ENCODE results near the gene PLA2G2A.
"Not testable (repeated sequence)": the region's sequence is repeated elsewhere in the genome, so short reads cannot be mapped to it uniquely, and the experiment has no call there.

PLA2G2A gene, protein sequence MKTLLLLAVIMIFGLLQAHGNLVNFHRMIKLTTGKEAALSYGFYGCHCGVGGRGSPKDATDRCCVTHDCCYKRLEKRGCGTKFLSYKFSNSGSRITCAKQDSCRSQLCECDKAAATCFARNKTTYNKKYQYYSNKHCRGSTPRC

DNA sequence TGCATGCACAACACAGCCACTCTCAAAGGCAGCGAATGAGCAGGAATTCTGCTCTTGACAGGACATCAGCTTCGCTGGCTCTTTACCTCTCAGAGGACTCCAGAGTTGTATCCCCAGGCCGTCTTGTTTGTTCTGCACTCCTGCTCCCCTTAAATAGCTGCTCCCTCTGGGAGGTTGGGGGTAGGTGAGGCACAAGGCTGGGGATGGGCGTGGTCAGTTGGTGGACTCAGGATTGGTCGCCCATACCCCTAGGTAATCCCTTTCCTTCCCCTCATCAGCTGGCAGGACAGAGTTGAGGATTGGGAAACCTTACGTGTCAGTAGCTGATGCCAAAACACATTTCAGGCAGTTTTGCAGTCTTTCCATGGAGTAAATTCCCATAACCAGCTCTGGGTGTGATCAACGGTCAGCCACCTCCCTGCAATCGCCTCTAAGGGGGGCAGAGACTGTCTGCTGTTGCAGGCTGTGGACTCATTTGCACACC is at the start of gene PLA2G2A:
Gene PLA2G2A (minus strand): TSS at position 125 of the 484 bp plus-strand sequence. CDS start 845 bp downstream, outside the sequence.
- DNase-seq = no peak

DNA sequence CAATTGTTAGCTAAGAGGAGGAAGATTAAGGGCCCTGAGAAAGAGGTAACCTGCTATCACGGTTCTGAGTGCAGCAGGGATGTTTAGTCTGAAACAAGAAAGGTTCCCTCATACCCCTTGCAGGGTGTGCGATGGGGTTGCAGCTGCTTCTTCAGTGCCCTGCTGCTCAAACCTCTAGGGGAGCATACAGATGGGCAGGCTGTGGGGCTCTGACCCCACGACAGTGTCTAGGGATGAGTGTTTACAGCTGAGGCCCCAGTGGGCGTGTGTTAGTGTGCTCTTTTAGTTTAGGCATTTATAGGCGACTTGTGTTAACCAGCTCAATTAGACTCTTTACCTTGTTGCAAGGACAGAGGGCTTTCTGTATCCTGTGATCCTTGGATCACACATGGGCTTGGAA is 49.3 kb upstream of the PLA2G2A start:
- no peak for DNase-seq

DNA sequence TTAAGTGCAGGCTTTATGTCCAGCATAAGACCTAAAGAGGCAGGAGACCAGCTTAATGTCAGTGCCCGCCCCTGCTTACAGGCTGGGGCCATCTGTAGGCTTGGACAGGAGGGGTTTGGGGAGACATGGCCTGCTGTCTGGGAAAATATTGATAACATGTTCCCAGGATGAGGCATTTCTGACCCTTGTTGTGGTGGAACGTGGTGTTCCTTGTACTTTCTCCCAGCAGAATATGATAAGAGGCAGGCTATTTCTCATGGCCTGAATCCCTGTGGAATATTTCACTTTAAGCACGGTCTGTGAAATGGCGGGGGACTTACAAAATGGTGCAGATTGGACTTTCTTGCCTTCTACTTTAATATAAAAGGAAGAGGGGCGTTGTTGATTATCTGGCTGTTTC is 48.7 kb upstream of the PLA2G2A start:
- no peak for DNase-seq

DNA sequence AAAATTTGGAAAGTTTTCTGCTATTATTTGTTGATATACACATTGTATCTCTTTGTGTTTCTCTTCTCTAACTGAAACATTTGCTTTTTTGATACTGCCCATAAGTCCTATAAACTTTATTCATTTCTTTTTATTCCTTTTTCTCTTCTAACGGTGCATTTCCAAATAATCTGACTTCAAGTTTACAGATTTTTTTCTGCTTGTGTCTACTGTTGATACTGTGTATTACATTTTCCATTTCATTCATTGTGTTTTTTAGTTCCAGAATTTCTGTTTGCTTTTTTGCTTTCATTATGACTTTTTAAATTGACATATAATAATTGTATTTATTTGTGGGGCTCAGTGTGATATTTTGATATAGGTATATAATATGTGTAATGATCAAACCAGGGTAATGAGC is 38.3 kb upstream of the PLA2G2A start:
- no peak for DNase-seq

DNA sequence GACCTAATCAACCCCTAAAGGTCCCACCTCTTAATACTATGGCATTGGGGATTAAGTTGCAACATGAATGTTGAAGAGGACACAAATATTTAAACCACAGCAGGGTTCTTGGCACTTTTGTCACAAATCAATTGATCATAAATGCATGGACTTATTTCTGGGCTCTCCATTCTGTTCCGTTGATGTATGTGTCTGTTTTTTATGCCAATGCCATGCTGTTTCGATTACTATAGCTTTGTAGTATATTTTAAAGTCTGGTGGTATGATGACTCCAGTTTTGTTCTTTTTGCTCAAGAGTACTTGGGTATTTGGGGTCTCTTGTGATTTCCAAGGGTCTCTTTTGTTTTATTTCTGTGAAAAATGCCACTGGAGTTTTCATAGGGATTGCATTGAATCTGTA is 34.7 kb upstream of the PLA2G2A start:
- DNase-seq = no peak

DNA sequence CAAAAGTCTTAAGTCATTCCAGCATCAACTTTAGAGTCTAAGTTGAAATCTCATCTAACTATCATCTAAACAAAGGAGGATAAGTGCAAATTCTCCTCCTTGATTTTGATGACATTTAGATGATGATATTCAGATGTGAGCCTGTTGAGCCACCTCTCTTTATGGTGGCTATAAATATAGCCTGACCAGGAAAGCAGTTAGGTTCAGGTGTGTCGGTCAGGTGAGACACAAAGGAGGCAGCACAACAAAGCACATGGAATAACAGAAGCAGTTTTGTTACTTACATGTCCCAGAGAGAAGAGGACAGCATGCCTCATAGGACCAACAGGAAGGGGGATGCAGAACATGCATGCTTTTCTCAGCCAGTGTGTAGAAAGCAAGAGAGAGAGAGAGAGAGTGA is 30.6 kb upstream of the PLA2G2A start:
- no peak for DNase-seq

DNA sequence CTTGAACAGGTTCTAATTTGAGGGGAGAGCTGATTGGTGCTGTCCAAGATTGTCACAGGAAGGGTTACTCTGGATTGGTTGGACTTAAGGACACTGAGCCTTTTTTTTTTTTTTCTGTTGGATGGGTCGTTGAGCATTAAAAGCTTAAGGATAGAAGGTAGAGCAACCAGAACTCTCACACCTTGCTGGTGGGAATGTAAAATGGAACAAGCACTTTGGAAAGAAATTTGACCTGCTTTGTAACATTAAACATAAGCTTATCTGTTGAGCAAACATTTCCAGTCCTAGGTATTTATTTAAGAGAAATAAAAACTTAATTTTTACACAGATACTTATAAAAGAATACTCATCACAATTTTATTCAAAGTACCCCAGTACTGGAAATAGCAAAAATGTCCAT is 29.8 kb upstream of the PLA2G2A start:
- DNase-seq = no peak

DNA sequence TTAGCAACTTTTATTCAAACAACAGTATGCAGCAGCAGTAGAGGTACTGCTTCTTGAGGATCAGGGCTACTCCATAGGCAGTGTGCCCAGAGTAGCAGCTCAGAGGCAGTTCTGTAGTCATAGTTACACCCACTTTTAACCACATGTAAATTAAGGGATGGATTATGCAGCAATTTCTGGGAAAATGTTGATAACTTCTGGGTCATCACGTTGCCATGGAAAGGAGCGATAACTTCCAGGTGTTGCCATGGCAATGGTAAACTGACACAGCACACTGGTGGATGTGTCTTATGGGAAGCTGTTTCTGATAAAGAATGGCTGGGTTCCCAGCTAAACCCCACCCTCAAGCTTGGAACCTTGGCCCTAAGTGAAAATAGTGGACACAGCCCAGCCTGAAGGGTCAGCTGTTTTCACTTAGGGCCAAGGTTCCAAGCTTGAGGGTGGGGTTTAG is 29.0 kb upstream of the PLA2G2A start:
- DNase-seq = no peak

DNA sequence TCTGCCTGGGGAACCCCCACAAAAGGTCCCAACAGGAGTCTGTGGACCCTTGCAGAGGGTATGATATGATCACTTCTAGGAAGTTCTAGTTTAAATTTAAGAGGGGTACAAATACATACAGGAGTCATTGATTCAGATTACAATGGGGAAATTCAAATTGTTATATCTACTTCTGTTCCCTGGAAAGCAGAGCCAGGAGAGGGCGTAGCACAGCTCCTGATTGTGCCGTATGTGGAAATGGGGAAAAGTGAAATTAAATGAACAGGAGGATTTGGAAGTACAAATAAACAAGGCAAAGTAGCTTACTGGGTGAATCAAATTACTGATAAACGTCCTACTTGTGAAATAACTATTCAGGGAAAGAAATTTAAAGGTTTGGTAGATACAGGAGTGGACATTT is 19.4 kb upstream of the PLA2G2A start:
- not testable (repeated sequence) for DNase-seq

DNA sequence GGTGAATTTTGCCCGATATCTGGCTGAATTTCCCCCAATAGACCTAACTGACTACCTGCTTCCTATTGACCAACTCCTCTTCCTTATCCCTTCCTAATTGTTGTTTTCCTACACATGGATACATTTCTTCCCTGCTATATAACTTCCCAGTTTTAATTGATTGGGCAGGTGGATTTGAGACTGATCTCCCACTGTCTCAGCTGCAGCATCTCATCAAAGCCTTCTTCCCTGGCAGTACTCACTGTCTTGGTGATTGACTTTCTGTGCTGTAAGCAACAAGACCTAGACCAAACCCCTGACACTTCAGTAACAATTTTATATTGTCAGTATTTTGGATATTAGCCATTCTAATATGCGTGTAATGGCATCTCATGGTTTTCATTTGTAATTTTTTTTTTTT is 11.3 kb upstream of the PLA2G2A start:
- DNase-seq = no peak

DNA sequence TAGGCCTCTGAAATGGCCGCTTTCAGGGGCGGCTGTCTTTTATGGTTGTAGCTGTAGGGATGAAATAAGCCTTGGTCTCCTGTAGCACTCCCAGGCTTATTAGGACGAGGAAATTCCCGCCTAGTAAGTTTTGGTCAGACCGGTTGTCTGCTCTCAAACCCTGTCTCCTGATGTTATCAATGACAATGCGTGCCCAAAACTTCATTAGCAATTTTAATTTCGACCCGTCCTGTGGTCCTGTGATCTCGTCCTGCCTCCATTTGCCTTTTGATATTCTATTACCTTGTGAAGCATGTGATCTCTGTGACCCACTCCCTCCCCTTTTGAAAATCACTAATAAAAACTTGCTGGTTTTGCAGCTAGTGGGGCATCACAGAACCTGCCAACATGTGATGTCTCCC is 10.8 kb upstream of the PLA2G2A start:
- not testable (repeated sequence) for DNase-seq

DNA sequence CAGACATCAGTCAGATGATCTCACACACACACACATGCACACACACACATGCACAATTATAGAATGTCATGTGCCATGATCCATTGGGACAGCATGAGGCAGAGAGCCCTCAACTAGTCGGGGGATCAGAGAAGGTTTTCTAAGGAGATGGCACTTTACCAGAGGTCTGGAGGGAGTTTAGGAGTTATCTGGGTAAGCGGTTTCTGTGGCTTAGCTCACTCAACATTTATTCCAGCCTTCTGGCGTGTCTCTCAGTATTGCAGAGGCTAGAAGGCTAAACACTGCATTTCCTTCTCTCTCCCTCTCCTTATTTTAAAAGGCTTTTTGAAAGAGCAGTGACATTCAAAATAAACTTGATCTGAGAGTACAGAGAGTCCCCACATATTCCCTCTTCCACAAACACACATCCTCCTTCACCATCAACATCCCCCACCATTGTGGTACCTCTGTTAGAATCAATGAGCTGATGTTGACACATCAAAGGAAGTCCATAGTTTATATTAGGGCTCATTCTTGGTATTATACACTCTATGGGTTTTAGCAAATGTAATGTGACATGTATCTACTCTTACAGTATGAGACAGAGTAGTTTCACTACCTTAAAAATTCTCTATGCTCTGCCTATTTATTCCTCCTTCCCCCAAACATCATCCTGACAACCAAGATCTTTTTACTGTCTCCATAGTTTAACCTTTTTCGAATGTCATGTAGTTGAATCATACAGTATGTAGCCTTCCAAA is 9.0 kb upstream of the PLA2G2A start:
- no peak for DNase-seq

DNA sequence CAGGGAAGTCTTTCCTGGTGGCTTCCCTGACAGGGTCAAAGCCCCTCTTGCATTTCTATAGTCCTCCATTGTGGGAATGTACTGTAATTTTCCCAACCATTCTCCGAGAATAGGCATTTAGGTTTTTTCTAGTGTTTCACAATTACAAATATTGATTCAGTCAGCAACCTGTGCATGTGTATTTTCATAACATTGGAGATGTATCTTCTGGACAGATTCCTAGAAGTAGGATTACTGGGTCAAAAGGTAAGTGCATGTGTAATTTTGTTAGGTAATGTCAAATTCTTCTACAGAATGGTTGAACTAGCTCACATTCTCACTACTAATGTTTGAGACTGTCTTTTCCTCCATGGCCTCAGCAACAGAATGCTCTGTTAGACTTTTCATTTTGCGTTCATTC is 8.3 kb upstream of the PLA2G2A start:
- no peak for DNase-seq

DNA sequence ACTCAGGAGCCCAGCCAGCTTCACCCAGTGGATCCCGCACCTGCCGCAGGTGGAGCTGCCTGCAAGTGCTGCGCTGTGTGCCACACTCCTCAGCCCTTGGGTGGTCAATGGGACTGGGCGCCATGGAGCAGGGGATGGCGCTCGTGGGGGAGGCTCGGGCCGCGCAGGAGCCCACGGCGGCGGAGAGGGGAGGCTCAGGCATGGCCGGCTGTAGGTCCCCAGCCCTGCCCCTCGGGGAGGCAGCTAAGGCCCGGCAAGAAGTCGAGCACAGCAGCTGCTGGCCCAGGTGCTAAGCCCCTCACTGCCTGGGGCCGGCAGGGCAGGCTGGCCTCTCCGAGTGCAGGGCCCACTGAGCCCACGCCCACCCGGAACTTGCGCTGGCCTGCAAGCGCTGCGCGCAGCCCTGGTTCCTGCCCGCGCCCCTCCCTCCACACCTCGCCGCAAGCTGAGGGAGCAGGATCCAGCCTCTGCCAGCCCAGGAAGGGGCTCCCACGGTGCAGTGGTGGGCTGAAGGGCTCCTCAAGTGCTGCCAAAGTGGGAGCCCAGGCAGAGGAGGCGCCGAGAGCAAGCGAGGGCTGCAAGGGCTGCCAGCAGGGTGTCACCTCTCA is 5.1 kb upstream of the PLA2G2A start:
- not testable (repeated sequence) for DNase-seq

DNA sequence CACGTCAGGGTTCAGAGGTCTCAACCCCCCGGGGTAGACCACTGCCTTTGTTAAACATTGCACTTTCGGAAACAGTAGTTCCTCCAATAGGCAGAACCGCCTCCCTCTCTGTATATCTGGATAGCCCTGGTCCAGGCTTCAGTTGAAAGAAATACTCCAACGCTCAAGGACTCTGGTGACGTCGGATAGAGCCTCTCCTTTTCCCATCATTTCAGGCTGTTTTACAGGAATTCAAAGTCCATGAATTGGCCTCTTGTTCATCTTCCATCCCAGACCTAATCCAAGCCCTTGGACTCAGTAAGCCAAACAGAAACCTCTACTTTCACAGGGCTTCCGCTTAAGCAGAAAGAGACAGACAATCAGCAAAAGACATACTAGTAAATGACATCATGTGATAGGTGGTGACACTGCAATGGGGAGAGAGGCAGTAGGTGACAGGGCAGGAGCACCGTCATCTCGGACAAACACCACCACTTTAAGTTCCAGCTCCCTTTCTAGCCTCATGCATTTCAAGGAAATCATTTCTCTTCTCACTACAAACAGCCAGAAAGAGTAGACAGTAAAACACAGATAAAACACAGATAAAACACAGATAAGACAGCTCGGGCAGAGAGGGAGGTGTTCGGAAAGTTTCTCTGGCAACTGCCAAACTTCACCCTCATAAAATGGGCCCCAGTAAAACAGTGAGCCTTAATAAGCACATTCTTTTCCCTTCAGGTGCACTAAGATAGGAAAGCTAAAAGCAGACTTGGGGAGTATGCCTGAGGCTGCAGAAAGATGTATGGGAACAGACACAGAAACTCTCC is 2.3 kb upstream of the PLA2G2A start:
- no peak for DNase-seq

DNA sequence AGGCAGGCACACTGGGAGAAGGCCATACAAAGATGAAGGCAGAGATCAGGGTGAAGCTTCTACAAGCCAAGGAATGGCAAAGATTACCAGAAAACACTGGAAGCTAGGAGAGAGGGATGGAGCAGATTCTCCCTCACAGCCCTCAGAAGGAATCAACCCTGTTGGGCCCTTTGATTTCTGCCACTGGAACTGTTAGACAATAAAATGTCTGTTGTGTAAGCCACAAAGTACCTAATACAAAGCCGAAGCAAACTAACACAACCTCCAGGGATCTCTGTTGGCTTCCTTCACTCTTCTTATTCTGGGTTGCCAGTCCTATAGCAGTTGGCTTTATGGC is 1.7 kb upstream of the PLA2G2A start:
- no peak for DNase-seq

DNA sequence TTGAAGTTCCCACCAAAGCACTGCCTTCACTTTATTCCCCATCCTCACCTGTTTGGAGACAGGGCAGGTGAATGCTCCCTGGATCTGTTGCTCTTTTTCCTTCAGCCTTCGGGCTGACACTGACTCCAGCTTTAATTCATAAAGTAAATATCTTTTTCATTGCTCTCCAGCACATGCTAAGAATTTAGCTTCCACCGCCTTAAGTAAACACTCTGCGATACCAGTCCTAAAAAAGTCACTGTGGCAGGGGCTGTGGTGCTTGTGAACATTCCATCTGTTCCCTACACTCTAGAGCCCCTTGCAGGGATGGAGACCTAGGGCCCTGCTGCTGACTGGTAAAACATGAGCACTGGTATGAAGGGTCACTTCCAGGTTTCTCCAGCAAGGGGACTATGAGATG is 896 bp upstream of the PLA2G2A start:
- DNase-seq = no peak

DNA sequence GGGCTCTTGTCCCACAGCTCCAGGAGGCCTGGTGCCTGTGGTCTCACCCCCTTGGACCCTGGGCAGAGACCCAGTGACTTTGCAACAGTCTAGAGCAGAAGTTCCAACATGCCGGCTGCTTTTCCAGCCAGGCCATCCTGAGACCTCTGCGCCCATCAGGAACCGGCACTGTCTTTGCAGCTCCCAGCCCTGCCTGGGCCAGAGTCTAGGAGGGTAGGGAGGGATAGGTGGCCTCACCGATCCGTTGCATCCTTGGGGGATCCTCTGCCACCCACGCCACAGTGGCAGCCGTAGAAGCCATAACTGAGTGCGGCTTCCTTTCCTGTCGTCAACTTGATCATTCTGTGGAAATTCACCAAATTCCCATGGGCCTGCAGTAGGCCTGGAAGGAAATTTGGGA is 1.3 kb downstream of the PLA2G2A start:
- DNase-seq = no peak

DNA sequence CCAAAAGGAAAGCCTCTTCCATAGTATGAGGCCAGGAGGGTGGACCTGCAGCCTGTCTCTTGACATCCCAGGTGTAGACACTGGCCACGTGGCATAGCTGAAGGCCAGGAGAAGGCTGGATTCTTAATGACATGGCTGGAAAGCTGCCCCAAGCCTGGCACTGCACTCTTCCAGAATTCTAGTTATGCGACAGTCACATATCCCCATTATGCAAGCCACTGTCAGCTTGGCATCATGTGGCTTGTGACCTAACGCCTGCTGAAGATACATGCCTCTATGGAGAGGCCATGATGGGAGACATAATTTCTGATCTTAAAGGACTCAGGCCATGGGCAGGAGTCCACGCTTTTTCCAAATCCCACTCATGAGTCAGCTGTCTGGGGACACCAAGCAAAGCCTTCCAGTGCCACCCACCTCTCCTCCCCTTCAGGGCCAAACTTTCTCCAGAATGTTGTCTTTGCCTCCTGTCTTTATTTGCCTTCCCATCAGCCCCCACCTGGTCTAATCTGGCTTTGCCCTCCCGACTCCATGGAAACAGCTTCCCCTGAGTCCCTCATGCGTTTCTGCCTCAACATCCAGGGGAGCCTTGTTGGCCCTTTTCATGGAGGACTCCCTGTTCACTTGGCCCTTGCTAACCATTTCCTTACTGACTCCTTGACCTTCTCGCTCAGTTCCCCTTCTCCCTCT is 3.0 kb downstream of the PLA2G2A start:
- no peak for DNase-seq

DNA sequence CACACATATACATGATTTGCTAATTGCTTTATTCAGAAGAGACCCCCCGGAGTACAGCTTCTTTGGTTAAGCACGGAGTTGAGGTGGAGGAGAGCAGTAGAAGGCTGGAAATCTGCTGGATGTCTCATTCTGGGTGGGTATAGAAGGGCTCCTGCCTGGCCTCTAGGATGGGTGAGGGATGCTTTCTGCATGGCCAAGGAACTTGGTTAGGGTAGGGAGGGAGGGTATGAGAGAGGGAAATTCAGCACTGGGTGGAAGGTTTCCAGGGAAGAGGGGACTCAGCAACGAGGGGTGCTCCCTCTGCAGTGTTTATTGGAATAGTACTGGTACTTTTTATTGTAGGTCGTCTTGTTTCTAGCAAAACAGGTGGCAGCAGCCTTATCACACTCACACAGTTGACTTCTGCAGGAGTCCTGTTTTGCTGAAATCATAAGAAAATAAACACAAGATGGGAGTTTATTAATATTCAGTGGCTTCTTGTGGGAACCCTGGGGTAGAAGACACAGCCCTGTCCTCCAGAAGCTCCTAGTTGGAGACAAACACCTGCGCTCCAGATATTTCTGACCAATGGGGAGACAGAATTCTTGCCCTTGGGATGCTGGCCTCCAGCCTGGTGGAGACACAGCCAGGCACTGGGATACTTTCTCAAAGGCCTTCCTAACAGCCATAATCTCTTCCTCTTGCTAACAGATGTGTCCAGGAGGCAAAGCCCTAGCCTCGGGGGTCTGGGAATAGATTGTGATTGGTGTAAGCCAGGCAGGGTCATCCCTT is 3.8 kb downstream of the PLA2G2A start:
- DNase-seq = no peak

DNA sequence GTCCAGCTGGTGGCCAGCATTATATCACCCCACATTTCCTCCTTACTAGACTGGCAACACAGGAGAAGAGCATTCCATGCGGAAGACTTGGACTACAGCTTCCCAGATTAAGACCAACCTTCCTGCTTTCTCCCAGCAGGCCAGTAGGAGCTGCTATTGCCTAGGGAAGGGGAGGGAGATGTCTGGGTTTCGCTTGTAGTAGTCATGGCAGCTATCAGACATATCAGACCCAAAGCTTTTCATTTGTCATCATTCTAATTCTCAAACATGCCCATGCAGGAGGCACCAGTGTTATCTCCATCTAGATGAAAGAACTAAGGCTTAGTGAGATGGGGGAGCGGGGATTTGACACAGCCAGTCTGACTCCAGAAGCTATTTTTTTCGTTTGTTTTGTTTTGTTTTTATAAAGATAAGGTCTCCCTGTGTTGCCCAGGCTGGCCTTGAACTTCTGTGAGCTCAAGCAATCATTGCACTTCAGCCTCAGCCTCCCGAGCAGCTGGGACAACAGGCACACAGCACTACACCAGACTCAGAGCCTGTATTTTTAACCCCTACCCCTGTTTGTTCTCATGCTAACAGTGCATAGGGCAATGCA is 4.5 kb downstream of the PLA2G2A start:
- peak; percentile 19 to 52 for DNase-seq

DNA sequence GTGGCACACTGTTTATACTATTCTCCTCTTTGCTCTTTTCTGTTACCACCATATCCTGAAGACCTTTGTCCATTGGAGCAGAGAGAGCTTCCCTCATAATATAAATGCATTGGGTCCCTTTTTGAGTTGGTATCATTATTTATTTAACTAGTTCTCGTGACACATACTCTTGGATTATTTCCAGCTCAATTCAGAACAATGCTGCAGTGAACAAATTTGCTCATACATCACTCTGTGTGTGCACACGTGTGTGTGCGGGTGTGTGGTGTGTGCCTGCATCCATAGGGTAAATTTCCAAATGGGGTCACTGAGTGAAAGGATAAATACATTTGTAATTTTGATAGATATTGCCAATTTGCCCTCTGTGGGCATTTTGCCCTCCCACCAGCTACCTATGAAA is 5.8 kb downstream of the PLA2G2A start:
- DNase-seq = no peak
